Progenitor cell of endocrine pancreas (in vitro differentiated cells): ENCODE data around the gene RUSF1. TPM values are rescaled to one million over a fixed set of nuclear protein-coding genes. Genes with fewer than 3 reads are reported as not detected.
A peak's percentile ranks its signal among the peaks of the same experiment; 100 is the strongest.
"Not testable (repeated sequence)": the region's sequence is repeated elsewhere in the genome, so short reads cannot be mapped to it uniquely, and the experiment has no call there.

Experiments
- DNase-seq: peaks from one replicate; pipeline ENCODE4 v3.0.0; 2021; ENCODE audit warnings: low spot score; ENCODE audit not compliant: unreplicated experiment
- H3K27ac Mint-ChIP-seq: 2 replicates; pipeline ENCODE4 v1.8.0; 2021; ENCODE audit warnings: mild to moderate bottlenecking, moderate library complexity, mixed read lengths
- H3K27me3 Mint-ChIP-seq: 2 replicates; pipeline ENCODE4 v1.8.0; 2021; ENCODE audit warnings: mixed read lengths
- H3K36me3 Mint-ChIP-seq: 2 replicates; pipeline ENCODE4 v1.8.0; 2022; ENCODE audit warnings: mixed read lengths; ENCODE audit not compliant: insufficient read depth
- H3K4me1 Mint-ChIP-seq: 2 replicates; pipeline ENCODE4 v1.8.0; 2021; ENCODE audit warnings: low read depth, mixed read lengths
- H3K4me3 Mint-ChIP-seq: 2 replicates; pipeline ENCODE4 v1.8.0; 2021; ENCODE audit warnings: low read depth, mild to moderate bottlenecking, moderate library complexity, mixed read lengths
- H3K9me3 Mint-ChIP-seq: 2 replicates; pipeline ENCODE4 v1.8.0; 2021; ENCODE audit warnings: low read depth, mixed read lengths
- total RNA-seq: library from RNA; stranded (reverse); gene quantifications from 2 replicates; pipeline ENCODE4 v1.2.1, GENCODE V29; 2021
- TF ChIP-seq, protein P1 (sequence below): fragments of 200-600 bp; sonication (generic); IDR thresholded peaks from one replicate; pipeline ENCODE4 v1.5.0; 2021; ENCODE audit warnings: antibody characterized with exemption, mild to moderate bottlenecking; ENCODE audit not compliant: unreplicated experiment

RUSF1 gene
- total RNA-seq, 1 donor from 2014 or later, result 65.1 TPM

- no peaks in the 10 kb centered on the region for H3K36me3 Mint-ChIP-seq
- TF ChIP-seq, protein P1, sequence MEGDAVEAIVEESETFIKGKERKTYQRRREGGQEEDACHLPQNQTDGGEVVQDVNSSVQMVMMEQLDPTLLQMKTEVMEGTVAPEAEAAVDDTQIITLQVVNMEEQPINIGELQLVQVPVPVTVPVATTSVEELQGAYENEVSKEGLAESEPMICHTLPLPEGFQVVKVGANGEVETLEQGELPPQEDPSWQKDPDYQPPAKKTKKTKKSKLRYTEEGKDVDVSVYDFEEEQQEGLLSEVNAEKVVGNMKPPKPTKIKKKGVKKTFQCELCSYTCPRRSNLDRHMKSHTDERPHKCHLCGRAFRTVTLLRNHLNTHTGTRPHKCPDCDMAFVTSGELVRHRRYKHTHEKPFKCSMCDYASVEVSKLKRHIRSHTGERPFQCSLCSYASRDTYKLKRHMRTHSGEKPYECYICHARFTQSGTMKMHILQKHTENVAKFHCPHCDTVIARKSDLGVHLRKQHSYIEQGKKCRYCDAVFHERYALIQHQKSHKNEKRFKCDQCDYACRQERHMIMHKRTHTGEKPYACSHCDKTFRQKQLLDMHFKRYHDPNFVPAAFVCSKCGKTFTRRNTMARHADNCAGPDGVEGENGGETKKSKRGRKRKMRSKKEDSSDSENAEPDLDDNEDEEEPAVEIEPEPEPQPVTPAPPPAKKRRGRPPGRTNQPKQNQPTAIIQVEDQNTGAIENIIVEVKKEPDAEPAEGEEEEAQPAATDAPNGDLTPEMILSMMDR, result no peak
- peaks cover 12% of the 10 kb centered on the region for H3K27me3 Mint-ChIP-seq
- DNase-seq, result no peak
- no peaks in the 10 kb centered on the region for H3K9me3 Mint-ChIP-seq
- H3K27ac Mint-ChIP-seq, result no peak overlapping the region
- peak overlapping the region; percentile 47 for H3K4me3 Mint-ChIP-seq
- H3K4me1 Mint-ChIP-seq, result peaks cover 3% of the 10 kb centered on the region
These were observed 21.7 kb upstream of the RUSF1 start for GRCh38 chr16:31529937-31530312.

DNA sequence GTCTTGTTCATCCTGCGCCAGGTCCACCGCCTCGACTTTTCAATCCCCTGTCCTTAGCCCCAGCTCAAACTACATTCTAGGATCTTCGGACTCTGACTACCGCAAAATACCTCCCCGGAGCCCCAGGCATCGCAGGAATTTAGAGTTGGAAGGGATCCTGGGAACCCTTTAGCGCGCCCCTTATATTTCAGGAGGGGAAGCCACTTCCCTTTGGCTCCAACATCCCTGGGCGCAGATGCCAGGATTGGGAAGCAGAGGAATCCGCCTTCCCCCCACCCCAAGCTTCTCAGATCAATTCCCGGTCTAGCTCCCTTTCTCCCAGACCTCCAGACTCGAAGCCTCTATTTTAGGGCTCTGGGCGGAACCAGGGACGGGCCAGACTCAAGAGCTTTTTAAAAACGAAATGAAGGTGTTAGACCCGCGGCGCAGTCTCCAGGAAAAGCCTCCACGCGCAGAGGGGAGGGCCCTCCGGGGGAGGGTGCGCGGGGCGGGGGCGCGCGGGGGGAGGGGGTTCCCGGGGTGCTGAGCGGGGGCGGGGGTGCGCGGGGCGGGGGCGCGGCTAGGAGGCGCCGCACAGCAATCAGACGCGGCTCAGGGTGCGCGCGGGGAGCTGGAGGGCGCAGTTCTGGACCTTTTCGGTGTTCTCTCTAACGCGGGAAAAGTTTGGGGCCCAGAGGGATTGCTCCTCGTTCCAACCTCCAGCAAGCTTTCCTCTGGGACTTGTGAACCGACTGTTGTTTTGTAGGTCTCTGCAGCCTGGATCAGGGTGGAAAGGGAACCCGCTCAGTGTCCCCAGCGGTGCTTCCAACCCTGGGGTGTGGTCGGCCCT is 21.1 kb upstream of the RUSF1 start:
- Mint-ChIP-seq H3K9me3 (no peaks in the 10 kb centered on the region), H3K27me3 (peaks cover 16% of the 10 kb centered on the region), H3K27ac (no peak overlapping the region), H3K4me1 (peaks cover 3% of the 10 kb centered on the region), H3K4me3 (peak overlapping the region; percentile 62), H3K36me3 (no peaks in the 10 kb centered on the region)
- no peak for DNase-seq
- TF ChIP-seq, protein P1, result no peak

DNA sequence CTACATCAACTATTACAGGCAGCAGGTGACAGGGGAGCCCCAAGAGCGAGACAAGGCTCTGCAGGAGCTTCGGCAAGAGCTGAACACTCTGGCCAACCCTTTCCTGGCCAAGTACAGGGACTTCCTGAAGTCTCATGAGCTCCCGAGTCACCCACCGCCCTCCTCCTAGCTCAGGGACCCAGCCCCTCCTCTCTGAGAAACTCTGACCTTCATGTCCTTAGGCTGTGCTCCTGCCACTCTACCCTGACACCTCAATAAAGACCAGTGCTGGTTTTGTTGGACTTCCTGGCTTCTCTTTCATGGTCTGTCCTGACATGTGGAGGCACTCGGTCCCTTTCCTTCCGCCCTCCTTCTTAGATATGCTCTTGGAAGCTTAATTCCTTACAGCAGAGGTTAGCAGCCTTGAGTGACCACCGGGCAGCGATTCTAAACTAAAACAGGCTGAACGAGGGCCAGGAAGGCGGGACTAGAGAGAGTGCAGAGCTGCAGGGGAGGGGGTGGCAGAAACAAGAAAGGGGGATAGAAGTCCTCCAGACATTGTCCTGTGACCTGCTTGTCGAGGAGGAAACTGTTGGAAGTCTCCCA is 20.4 kb upstream of the RUSF1 start:
- TF ChIP-seq, protein P1, result no peak
- no peak for DNase-seq
- Mint-ChIP-seq H3K9me3 (no peaks in the 10 kb centered on the region), H3K4me1 (peaks cover 3% of the 10 kb centered on the region), H3K27ac (no peak overlapping the region), H3K4me3 (no peak overlapping the region), H3K27me3 (peaks cover 18% of the 10 kb centered on the region), H3K36me3 (no peaks in the 10 kb centered on the region)

DNA sequence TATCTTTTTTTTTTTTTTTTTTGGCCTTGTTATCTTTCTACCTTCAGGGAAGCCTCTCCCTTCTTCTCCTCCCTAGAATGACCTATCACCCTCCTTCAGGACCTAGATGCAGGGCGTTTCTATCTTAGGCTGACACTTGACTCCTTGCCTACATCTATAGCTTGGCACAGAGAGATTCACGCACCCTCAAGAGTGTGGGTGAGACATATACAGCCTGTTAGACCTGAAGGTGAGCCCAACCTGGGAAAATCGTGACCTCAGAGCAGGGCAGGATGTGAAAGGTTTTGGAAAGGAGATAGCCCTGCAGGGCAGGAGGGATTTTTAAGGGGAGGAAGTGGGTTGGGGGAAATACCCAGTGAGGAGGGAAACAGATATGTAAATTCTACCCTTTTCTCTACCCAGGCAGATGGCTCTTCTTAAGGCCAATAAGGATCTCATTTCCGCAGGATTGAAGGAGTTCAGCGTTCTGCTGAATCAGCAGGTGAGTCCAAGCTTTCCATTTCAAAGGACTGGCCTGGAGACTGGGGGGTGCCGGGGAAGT is 19.6 kb upstream of the RUSF1 start, which contains the start of gene AHSP:
AHSP (plus strand) TSS at position 167 of the 541 bp plus-strand sequence; CDS start at position 407, 240 bp downstream.
- peaks cover 21% of the 10 kb centered on the region for H3K27me3 Mint-ChIP-seq
- no peak within 1 kb of the TSS for H3K27ac Mint-ChIP-seq
- no peaks in the 10 kb centered on the region for H3K9me3 Mint-ChIP-seq
- peaks cover 3% of the 10 kb centered on the region for H3K4me1 Mint-ChIP-seq
- no peaks in the 10 kb centered on the region for H3K36me3 Mint-ChIP-seq
- H3K4me3 Mint-ChIP-seq, result no peak within 1 kb of the TSS
- no peak for DNase-seq
- TF ChIP-seq, protein P1, result no peak

DNA sequence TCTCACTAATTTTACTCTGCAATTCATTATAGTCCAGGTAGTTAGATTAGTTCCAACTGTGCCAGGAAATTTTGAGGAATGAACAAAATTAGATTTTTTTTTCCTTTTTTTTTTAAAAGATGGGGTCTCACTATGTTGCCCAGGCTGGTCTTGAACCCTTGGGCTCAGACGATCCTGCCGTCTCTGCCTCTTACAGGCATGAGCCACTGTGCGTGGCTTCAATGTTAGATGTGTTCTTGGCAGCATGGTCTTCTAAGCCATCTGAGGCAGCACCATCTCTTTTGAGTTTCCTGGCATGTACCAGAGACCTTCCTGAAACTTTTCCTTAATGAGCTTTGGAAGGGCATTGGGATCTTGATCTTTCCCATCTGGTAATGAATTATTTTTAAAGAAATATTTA is 16.9 kb upstream of the RUSF1 start:
- TF ChIP-seq, protein P1, result no peak
- H3K4me3 Mint-ChIP-seq, result no peak overlapping the region
- no peak for DNase-seq
- H3K27me3 Mint-ChIP-seq, result peaks cover 31% of the 10 kb centered on the region
- H3K27ac Mint-ChIP-seq, result no peak overlapping the region
- H3K4me1 Mint-ChIP-seq, result peaks cover 3% of the 10 kb centered on the region
- H3K9me3 Mint-ChIP-seq, result no peaks in the 10 kb centered on the region
- H3K36me3 Mint-ChIP-seq, result no peaks in the 10 kb centered on the region

DNA sequence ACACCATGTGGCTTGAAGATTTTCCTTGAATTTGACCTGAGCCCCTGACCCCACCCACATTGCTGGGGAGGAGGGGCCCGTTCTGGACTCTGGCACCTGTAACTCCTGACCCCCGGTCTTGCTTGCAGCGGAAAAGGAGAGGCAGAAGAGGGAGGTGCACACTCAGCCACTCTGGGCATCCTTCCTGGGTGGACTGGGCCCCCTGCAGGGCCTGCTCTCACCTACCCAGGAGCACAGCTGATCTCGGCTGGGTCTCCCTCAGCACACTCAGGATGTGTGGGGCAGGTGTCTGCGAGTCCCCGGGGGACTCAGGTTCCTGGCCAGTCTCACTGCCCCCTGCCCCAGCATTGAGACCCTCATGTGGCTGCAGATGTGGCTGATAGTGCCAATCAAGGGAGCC is 15.6 kb upstream of the RUSF1 start:
- not testable (repeated sequence) for DNase-seq, H3K36me3 Mint-ChIP-seq, H3K27ac Mint-ChIP-seq, H3K4me3 Mint-ChIP-seq, H3K9me3 Mint-ChIP-seq, H3K4me1 Mint-ChIP-seq
- H3K27me3 Mint-ChIP-seq, result peaks cover 31% of the 10 kb centered on the region
